HG03039 (cell line): Measurements from ENCODE around the gene ZNF714.

Source experiments
- ATAC-seq: cut with Tn5 transposase; IDR thresholded peaks from one replicate; pipeline ENCODE4 v1.9.1; 2021; ENCODE audit warnings: mild to moderate bottlenecking, moderate library complexity; ENCODE audit not compliant: unreplicated experiment

The ZNF714 gene

DNA sequence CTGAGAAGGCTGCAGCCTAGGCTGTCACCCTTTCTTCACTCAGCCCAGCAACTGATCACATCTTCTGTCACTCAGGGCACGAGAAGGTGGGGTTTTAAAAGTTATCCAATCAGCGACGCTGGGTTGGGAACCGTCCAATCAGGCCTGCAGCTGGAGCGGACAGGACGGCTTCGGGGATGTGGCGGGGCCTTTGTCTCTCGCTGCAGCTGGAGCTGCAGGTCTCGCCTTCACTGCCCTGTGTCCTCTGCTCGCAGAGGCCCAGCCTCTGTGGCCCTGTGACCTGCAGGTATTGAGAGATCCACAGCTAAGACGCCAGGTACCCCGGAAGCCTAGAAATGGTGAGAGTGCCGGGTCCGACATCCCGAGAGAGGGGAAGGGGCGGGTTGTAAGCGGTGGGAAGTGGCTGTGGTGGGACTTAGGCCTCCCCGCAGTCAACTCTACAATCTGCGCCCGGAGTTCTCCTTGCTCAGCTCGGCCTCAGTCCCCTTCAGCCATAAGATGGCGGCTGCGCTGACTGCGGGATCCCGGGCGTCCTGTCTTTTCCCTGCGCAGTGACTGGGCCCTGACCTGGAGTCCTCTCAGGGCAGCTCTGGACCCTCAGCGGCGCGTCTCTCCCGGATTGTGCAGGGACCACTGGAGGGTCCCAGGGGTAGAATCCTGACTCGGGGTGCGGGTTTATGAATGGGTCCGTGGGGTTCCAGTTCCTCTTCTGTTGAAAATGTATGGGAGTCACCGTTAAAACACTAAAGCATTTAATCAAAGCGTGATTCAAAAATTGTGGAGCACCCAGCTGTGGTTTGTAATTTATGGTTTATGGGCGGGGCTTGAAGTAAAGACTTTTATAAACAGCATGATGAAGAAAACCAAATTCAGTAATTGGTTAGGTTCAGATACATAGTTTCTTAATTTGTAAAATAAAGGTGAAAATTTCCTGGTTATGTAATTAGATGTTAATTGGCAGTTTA, at the start of gene ZNF714:
ZNF714 (plus strand) TSS at position 193 of the 965 bp plus-strand sequence. CDS start 16,066 bp downstream, outside the sequence.
- ATAC-seq = peak; percentile 98

DNA sequence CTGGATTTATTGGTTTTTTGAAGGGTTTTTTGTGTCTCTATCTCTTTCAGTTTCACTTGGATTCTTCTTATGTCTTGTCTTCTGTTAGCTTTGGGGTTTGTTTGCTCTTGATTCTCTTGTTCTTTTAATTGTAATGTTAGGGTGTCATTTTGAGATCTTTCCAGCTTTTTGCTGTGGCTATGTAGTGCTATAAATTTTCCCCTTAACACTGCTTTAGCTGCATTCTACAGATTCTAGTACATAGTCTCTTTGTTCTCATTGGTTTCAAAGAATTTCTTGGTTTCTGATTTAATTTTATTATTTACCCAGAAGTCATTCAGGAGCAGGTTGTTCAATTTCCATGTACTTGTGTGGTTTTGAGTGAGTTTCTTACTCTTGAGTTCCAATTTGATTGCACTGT, 37.0 kb upstream of the ZNF714 start:
- no peak for ATAC-seq

DNA sequence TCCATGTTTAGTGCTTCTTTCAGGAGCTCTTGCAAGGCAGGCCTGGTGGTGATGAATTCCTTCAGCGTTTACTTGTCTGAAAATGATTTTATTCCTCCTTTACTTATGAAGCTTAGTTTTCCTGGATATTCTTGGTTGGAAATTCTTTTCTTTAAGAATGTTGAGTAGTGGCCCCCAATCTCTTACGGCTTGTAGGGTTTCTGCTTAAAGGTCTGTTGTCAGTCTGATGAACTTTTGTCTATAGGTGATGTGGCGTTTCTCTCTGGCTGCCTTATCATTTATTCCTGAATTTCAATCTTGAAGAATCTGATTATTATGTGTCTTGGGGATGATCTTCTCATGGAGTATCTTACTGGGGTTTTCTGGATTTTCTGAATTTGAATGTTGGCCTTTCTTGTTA, 35.5 kb upstream of the ZNF714 start:
- ATAC-seq = no peak

DNA sequence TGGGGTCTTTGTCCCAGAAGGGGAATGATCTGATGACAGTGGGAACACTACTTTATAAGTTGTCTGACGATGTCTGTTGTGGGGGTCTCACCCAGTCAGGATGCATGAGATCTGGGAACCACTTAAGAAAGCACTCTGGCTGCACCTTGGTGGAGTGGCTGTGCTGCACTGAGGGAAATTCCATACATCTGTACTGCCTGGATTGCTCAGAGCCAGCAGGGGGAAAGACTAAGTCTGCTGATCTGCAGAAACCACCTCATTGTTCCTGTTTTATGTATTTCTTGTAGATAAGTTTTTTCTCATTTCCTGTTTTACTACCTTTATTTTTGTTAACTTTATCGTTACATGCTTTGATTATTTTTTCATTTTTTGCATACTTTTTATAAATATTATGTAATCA, 34.3 kb upstream of the ZNF714 start:
- ATAC-seq = no peak

DNA sequence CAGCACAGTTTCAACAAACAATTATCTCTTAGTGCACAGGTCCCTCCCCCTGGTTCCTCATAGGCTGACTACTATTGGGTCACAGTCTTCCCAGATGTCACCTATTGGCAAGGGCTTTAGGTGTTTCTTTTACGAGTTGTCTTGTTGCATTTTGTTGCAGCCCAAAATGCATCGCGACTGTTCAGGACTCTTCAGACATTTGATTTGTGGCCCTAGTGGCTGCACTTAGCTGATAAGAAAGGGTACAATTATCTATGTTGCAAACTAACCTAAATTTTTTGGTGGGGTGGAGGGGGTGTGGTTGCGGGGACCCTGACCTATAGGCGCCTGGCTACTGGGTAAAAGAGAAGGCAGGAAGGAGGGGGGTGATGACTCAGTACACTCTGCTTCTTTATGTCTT, 29.1 kb upstream of the ZNF714 start:
- ATAC-seq = no peak

DNA sequence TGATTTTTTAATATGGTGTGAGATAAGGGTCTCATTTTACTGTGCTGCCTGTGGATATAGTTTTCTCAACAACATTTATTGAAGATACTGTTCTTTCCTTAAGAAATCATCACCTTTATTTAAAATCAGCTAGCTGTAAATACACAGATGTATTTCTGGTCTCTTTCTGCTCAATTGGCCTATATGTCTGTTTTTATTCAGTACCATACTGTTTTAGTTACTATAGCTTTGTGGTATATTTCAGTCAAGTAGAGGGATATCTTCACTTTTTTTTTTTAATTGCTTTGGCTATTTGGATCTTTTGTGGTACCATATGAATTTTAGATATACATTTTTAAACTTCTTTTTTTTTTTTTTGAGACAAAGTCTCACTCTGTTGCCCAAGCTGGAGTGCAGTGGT, 16.7 kb upstream of the ZNF714 start:
- ATAC-seq = no peak

DNA sequence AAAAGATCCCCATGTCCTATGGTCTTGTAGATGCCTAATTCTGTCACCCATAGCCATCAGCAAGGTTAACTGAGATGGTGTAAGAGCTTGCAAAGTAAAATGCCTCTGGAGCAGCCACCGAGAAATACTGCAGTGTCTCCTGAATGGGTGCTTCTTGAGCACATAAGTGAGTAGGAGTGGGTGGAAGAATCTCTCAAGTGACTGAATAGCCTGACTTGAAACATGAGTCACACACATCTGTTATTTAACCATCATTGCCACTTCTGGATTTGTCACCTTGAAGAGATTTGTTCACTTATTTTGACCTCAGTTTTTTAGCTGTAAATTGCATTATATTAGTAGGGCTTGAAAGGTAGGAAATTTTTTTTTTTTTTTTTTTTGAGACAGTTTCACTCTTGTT, 2.3 kb downstream of the ZNF714 start:
- ATAC-seq = no peak

DNA sequence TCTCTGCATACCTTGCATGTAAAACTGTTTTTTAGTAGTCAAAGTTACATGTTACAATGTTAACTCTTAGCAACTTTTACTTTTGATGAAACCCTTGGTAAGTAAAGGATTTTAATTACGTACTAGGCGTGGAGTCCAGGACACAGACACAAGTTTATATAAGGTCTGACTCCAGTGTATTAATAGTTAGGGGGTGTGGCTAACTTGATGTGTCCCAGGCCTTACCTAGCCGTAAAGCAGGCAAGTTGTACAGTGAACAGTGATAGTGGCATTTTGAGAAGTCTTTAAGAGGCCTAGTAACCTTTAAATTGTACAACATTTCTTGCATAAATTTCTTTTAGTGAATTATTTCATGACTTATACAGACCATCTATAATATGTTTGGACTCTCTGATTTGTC, 5.9 kb downstream of the ZNF714 start:
- ATAC-seq = no peak

DNA sequence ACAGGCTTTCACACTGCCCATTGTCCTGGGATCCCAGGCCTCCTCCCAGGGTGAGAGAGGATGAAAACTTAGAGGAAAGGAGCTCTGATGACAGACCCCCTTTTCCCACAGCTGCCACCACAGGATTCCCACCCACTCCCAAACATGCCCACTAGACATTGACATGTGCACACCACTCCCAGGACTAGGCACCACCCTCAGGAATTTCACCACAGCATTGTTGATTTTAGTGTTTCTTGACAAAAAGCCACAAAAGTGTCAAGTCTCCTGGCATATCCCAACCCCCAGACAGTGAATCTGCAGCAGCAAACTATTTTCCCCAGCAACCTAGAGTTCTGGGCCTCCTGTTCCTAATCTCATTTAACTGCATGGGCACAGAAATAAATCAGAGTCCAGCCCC, 10.1 kb downstream of the ZNF714 start:
- ATAC-seq = no peak

DNA sequence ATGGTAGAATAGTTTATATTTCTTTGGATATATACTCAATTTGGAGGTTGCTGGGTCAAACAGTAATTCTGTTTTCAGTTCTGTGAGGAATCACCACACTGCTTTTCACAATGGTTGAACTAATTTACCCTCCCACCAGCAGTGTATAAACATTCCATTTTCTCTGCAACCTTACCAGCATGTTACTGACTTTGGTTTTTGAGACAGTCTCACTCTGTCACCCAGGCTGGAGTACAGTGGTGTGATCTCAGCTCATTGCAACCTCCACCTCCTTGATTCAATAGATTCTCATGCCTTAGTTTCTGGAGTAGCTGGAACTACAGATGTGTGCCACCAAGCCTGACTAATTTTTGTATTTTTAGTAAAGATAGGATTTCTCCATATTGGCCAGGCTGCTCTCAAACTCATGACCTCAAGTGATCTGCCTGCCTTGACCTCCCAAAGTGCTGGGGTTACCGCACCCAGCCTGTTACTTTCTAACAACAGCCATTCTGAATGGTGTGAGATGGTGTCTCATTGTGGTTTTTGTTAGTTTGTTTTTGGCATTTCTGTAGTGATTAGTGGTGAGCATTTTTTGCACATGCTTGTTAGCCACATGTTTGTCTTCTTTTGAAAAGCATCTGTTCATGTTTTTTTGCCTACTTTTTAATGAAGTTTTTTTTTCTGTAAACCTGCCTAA, 12.5 kb downstream of the ZNF714 start:
- ATAC-seq = no peak

DNA sequence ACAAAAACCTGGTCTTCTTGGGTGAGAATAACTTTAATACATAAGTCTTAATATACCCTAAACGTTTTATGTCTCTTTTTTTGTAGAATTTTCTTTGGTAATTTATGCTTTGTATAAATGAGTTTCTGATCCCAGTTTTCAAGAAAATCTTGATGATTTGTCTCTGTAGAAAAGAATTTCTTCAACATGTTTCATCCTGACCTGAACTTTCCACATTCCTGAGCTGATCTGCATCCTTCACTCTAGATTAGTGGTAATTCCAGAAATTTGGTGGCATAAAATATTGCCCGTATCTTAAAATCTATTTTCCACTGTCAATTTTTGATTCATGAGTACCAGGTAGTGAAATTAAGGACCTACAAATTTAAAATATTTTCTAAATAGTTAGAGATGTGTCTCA, 16.3 kb downstream of the ZNF714 start:
- no peak for ATAC-seq

DNA sequence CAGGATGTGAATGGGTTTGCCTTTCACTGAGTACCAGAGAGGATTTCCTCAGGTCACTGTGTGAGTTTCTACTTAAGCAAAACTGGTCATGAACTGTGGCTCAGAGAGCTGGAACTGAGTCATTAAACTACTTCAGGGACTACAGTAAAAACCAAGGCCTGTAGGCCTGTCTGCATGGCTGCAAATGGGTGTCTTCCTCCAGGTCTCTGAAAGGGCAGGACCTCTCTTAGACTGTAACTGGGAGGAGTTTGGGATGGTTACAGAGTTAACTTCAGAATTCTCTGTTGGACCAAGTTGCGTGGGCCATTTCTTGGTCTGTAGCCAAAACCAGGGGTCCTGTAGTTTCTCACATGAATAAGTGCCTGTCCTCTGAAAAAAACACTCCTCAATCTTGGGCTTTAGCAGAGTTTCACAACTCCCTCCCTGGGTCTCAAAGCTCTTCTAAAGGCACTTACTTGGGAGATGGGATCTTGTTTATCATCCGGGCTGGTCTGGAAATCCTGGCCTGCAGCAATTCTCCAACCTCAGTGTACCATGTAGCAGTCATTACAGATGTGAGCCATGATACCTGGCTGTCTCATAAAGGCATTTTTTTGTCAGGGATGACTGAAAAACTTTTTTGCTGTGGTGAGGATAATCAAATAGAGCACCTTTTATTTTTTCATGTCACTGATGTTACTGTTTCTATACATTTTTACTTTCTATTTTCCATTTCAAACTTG, 19.7 kb downstream of the ZNF714 start:
- no peak for ATAC-seq

DNA sequence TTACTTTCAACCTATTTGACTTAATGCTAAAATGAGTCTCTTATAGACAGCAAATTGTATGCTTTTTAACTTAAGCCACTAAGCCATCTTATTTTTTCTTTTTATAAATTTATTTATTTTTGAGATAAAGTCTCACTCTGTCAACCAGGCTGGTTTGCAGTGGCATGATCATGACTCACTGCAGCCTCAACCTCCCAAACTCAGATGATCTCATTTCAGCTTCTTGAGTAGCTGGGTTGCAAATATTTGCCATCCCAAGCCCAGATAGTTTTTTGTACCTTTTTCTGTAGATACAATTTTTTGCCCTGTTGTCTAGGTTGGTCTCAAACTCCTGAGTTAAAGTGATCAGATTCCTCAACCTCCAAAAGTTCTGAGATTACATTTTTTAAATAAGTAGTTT, 27.1 kb downstream of the ZNF714 start:
- no peak for ATAC-seq

DNA sequence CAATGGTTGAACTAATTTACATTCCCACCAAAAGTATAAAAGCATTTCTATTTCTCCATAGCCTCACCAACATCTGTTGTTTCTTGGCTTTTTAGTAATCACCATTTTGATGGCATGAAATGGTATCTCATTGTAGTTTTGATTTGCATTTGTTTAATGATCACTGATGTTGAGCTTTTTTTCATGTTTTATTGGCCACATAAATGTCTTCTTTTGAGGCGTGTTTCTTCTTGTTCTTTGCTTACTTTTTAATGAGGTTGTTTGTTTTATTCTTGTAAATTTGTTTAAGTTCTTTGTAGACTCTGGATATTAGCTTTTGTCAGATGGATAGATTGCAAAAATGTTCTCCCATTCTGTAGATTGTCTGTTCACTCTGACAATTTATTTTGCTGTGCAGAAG, 28.2 kb downstream of the ZNF714 start:
- ATAC-seq = no peak

DNA sequence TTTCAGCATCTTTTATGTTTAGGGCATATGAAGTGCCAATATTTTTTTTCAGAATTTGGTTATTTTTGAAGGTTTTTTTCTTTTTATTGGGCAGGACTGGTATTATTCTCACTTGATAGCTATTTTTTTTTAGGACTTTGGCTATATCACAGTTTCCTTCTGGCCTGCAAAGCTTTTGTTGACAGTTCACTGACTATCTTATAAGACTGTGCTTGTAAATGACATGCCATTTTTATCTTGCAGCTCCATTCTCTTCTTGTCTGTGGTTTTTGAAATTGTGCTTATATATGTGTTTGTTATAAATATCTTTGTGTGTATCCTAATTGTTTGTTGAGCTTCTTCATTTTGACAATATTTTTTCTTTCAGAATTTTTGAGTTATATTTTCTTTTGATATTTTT, 33.4 kb downstream of the ZNF714 start:
- ATAC-seq = no peak

DNA sequence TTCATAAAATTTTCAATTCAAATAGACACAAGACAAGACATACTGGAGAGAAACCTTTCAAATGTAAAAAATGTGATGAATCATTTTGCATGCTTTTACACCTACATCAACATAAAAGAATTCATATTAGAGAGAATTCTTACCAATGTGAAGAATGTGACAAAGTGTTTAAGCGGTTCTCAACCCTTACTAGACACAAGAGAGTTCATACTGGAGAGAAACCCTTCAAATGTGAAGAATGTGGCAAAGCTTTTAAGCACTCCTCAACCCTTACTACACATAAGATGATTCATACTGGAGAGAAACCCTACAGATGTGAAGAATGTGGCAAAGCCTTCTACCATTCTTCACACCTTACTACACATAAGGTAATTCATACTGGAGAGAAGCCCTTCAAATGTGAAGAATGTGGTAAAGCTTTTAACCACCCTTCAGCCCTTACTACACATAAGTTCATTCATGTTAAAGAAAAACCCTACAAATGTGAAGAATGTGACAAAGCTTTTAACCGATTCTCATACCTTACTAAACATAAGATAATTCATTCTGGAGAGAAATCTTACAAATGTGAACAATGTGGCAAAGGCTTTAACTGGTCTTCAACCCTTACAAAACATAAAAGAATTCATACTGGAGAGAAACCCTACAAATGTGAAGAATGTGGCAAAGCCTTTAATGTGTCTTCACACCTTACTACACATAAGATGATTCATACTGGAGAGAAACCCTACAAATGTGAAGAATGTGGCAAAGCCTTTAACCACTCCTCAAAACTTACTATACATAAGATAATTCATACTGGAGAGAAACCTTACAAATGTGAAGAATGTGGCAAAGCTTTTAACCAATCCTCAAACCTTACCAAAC, 35.3 kb downstream of the ZNF714 start:
- ATAC-seq = no peak

DNA sequence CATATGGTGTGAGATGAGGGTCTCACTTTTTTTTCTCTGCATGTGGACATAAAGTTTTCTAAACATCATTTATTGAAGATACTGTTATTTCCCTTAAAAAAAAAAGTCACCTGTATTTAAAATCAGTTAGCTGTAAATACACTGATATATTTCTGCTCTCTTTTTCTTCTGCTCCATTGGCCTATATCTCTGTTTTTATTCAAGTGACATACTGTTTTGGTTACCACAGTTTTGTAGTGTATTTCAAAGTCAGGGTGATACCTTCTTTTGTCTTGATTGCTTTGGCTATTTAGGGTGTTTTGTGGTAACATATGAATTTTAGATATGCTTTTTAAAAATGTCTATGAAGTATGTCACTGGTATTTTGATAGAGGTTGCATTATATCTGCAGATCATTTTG, 44.1 kb downstream of the ZNF714 start:
- ATAC-seq = no peak

DNA sequence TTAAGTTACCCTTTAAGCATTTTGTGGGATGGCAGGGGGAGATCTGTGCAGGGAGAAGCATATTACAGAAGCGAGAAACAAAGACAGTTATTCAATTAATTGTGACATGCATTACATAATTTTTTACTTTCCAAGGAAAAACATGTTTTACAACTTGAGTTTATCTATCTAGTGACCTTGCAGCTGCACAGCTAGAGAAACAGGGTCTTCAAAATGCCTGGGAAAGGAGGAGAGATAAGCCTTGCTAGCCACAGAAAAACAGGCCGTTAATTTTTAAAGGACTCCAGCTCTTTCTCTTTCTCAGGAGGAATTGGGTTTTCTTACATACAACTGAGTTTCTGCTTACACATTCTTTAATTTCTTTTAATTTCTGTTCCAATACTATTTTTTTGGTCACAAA, 45.0 kb downstream of the ZNF714 start:
- ATAC-seq = no peak

DNA sequence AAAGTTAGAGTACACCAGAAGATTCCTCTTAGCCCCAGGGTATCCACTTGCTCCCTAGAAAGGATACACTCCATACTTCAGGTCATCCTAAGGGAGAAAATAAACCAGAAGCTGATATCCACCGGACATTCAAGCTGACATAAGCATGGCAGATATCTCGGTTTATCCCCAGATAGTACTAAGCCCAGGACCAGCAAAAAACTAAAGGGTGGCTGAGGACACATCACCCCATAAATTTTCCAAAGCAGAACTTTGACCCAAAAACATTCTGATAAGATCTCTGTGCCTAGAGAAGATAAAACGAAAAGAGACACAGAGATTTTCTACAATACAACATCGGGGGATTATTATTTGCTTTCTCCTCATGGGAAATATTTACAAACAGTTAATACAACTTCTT, 45.9 kb downstream of the ZNF714 start:
- ATAC-seq = no peak

DNA sequence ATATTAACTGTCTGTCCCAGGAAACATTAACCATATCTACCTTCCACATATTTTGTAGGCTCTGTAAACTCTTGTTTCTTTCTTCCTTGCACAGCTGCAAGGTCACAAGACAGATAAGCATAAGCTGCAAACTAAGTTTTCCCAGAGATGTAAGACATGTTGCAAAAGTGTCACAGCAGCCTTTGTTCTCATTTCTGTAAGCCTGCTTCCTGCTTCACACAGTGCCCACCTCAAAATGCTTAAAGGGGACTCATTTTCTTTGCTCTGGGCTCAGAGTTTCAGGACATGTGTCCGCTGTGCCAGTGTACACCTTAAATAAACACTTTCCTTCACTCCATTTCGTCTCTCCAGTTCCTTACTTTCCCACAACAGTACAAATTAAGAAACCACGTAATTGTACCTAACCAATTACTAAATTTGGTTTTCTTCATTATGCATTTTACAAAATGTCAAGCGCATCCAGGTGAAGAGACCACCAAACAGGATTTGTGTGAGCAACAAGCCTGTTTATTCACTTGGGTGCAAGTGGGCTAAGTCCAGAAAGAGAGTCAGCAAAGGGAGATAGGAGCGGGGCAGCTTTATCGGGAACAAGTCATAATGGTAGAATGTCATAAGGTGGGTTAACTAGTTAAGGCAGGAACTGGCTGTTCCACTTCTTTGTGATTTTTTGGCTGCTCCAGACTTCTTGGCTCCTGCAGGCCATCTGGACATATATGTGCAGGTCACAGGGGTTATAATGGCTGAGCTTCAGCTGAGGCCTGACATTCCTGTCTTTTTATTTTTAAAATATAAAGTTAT, 47.1 kb downstream of the ZNF714 start:
- ATAC-seq = no peak
